HFFc6 (cell line): Measurements from ENCODE around the gene MCM9. TPM values are rescaled to one million over a fixed set of nuclear protein-coding genes. Genes with fewer than 3 reads are reported as not detected.
A peak's percentile ranks its signal among the peaks of the same experiment; 100 is the strongest.

Experiments used
- DNase-seq: peaks from one replicate; pipeline ENCODE4 v3.0.0-alpha.2; 2018
- H3K27ac Mint-ChIP-seq: 2 replicates; pipeline ENCODE4 v1.8.0; 2020; ENCODE audit warnings: mild to moderate bottlenecking, mixed read lengths
- H3K27me3 Mint-ChIP-seq: 2 replicates; pipeline ENCODE4 v1.8.0; 2021; ENCODE audit warnings: mild to moderate bottlenecking, moderate library complexity, mixed read lengths; ENCODE audit not compliant: insufficient read depth
- H3K36me3 Mint-ChIP-seq: 2 replicates; pipeline ENCODE4 v1.8.0; 2021; ENCODE audit warnings: low read depth, mixed read lengths
- H3K4me1 Mint-ChIP-seq: 2 replicates; pipeline ENCODE4 v1.8.0; 2020; ENCODE audit warnings: low read depth, mixed read lengths
- H3K4me3 Mint-ChIP-seq: 2 replicates; pipeline ENCODE4 v1.8.0; 2020; ENCODE audit warnings: mild to moderate bottlenecking, moderate library complexity, mixed read lengths
- H3K9me3 Mint-ChIP-seq: 2 replicates; pipeline ENCODE4 v1.8.0; 2020; ENCODE audit warnings: mild to moderate bottlenecking, mixed read lengths
- total RNA-seq, 6 experiments: library from RNA; stranded (reverse); fragmentation: NEBNext Ultra II Directional; extraction: Animal tissue kit (Norgen Biotek cat#: 25700); gene quantifications; 2 replicates in 1 of 6; 3 replicates in 5 of 6; pipeline ENCODE4 v1.2.3, GENCODE V29; 2021
- TF ChIP-seq, protein P1 (sequence below): fragments of 200-600 bp; sonication (generic); IDR thresholded peaks from 2 replicates; pipeline ENCODE4 v1.5.0; 2021; ENCODE audit warnings: antibody characterized with exemption, mild to moderate bottlenecking

The MCM9 gene
- total RNA-seq, 6 experiments from 2014 or later: 4.6 to 5.7 (median 5.0) TPM

DNA sequence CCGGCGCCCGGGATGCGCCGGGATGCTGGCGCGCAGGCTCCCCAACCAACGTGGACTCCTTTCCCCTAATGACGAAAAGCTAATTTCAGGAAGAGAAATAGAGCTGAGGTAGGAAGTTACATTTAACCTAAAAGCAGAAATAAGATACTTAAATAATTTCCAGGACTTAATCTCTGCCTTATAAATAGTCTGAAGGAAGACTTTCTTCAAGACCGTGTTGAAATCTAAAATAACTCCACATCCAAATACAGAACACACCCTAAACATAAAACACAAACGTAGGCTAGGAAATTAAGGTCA is 39.7 kb downstream of the MCM9 start:
- H3K4me3 Mint-ChIP-seq: peak overlapping the region; percentile 93
- peaks cover 47% of the 10 kb centered on the region for H3K4me1 Mint-ChIP-seq
- peak overlapping the region; percentile 90 for H3K27ac Mint-ChIP-seq
- H3K36me3 Mint-ChIP-seq: peaks cover 16% of the 10 kb centered on the region
- no peaks in the 10 kb centered on the region for H3K9me3 Mint-ChIP-seq
- TF ChIP-seq, protein P1, sequence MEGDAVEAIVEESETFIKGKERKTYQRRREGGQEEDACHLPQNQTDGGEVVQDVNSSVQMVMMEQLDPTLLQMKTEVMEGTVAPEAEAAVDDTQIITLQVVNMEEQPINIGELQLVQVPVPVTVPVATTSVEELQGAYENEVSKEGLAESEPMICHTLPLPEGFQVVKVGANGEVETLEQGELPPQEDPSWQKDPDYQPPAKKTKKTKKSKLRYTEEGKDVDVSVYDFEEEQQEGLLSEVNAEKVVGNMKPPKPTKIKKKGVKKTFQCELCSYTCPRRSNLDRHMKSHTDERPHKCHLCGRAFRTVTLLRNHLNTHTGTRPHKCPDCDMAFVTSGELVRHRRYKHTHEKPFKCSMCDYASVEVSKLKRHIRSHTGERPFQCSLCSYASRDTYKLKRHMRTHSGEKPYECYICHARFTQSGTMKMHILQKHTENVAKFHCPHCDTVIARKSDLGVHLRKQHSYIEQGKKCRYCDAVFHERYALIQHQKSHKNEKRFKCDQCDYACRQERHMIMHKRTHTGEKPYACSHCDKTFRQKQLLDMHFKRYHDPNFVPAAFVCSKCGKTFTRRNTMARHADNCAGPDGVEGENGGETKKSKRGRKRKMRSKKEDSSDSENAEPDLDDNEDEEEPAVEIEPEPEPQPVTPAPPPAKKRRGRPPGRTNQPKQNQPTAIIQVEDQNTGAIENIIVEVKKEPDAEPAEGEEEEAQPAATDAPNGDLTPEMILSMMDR: no peak
- no peak for DNase-seq
- H3K27me3 Mint-ChIP-seq: 0 out of 2 replicates have a peak, but pooled peaks cover 3% of the 10 kb centered on the region

DNA sequence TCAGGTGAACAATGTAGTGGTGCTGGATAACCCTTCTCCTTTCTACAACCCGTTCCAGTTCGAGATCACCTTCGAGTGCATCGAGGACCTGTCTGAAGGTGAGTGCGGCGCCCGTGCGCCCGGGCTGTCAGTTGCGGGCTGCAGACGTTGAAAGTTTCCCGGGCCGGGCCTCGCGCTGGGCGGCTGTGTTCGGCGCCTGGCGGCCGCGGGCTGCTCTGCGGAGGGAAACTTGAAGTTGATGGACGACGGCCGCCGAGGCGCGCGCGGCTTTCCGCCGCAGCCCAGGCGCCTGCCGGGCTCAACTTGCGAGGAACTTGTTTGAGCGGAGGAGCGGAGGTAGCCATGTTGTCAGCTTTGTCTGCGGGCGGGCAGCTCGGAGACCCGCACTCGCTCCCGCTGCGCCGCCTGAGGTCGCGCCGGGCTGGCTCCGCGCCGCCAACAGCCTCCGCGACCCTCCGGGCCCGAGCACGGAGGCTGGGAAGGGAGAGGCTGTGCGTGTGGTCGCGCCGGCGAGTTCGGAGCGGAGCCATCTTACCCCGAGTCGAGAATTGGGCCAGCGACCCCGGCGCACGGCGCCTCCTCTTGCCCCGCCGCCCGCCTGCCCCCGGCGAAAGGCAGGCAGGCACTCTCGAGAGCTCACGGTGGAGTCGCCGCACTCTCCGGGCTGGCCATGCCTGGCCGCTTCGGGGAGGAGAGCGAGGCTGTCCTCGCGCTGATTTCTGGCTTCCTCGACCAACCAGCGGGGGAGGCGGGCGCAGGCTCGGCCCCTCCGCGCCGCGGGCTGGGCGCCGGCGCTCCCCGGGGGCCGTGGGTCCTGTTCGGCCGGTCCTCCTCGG is 40.3 kb downstream of the MCM9 start:
- Mint-ChIP-seq H3K4me1 (peaks cover 42% of the 10 kb centered on the region), H3K36me3 (peaks cover 16% of the 10 kb centered on the region), H3K27ac (peak overlapping the region; percentile 98), H3K9me3 (no peaks in the 10 kb centered on the region), H3K4me3 (peak overlapping the region; percentile 93), H3K27me3 (0 out of 2 replicates have a peak, but pooled peaks cover 3% of the 10 kb centered on the region)
- peak; percentile 45 for DNase-seq
- TF ChIP-seq, protein P1: no peak

DNA sequence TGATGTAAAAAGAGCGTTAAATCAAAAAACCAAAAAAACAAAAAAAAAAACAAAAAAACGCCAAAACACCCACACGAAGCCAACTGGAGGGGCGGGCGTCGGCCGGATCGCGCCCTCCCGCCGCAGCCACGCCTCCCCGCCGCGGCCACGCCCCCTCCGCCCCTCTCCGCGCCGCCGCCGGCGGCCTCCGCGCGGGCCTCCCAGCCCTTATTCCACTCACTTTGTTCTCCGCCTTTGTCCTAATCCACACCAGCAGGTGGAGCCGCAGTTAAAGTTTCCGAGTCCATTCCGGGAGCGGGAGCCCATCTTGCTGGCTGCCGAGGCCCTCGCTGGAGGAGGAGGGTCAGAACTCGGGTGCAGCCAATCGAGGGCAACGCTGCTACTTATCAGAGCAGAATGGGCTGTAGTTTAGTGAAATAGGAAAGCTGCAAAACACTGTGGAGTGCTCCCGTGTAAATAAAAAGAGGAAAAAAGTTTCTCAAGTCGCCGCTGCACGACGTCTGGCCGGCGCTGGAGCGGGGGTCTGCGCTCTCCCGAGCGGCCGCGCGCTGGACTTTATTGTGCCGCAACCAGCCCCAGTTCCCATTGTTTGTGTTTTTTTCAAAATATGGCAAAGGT is 41.0 kb downstream of the MCM9 start, which contains the start of gene ASF1A:
Gene ASF1A, plus strand, starts transcription at position 346 of the 618 bp plus-strand sequence. Its CDS starts 262 bp downstream, at position 608.
- Mint-ChIP-seq H3K9me3 (no peaks in the 10 kb centered on the region), H3K4me3 (peak within 1 kb of the TSS; percentile 93), H3K27ac (peak within 1 kb of the TSS; percentile 98), H3K4me1 (peaks cover 37% of the 10 kb centered on the region), H3K27me3 (0 out of 2 replicates have a peak, but pooled peaks cover 3% of the 10 kb centered on the region), H3K36me3 (peaks cover 11% of the 10 kb centered on the region)
- TF ChIP-seq, protein P1: peak; percentile 70
- peak; percentile 99 for DNase-seq

DNA sequence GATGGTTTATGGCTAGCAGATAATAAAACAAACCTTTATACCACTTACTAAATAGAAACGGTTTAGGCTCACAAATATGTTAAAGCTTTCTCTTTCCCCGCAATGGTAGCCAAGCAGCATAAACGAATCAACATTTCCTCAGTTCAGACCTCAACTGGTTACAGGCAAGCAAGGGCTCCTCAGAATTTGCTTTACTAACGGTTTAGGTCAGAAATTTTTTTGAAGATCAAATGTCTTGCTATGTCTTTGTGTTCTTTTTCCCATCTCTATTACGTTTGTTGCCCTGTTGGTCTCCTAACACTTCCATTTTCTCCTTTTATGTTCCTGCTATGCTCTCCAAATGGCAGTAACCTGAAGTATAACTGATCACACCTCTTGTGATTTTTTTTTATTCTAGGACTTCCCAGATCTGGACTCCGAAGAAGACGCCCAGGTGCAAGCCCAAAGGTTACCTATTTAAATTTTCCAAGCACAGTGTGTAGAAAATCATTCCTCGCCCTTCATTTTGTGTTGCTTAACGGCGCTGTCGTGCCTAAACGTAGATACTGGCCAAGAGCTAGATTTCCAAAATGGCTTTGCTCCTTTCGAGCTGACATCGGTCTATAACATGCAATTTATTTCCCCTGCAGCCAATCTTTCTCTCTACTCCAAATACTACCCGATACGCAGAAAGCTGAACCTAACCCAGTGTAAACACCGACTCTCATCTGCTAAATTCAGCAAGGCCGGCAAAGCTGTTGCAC is 41.7 kb downstream of the MCM9 start:
- peak; percentile 62 for DNase-seq
- peaks cover 7% of the 10 kb centered on the region for H3K36me3 Mint-ChIP-seq
- H3K4me3 Mint-ChIP-seq: peak overlapping the region; percentile 93
- peaks cover 34% of the 10 kb centered on the region for H3K4me1 Mint-ChIP-seq
- no peaks in the 10 kb centered on the region for H3K9me3 Mint-ChIP-seq
- 0 out of 2 replicates have a peak, but pooled peaks cover 3% of the 10 kb centered on the region for H3K27me3 Mint-ChIP-seq
- peak overlapping the region; percentile 98 for H3K27ac Mint-ChIP-seq
- TF ChIP-seq, protein P1: no peak

DNA sequence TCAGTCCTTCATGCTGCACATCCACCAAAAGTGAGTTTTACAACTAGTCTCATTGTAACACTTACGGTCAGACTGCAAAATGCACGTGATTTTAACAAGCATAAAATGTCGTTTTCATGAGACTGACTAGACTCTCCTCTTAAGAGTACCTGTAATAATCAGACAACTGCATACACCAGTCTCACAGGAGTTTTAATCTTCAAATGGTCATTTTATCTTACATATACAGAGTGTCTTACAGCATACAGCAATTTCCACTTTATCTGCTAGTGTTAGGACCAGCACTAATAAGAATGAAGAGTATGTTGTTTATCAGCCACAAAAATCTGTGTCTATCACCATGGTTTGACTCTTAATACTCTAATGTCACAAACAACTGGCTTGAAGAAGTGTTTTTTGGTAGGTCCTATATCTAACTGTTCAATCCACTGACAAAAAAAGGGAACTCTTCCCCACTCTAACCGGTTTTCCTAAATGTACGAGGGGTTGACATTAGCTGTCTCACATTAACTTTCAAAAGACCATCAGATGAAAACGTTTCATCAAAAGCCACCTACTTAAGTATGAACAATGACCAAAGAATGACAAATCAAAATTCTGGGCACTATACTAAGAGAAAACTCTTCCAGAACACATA is 42.5 kb downstream of the MCM9 start:
- Mint-ChIP-seq H3K36me3 (peaks cover 1% of the 10 kb centered on the region), H3K4me3 (peak overlapping the region; percentile 93), H3K9me3 (no peaks in the 10 kb centered on the region), H3K4me1 (peaks cover 34% of the 10 kb centered on the region), H3K27ac (peak overlapping the region; percentile 98), H3K27me3 (0 out of 2 replicates have a peak, but pooled peaks cover 3% of the 10 kb centered on the region)
- TF ChIP-seq, protein P1: no peak
- no peak for DNase-seq
